A549 (cell line): ENCODE measurements around the gene HASPIN.

Experiments used
- CEBPB ChIP-seq, 2 experiments: fragments of >200 bp in 1 of 2; sonication (Bioruptor Twin) in 1 of 2; formaldehyde crosslinking in 1 of 2; IDR thresholded peaks; 2 replicates each; pipeline ENCODE4 v1.6.1; 2012 to 2016
- HOXA7 ChIP-seq: fragments of 250-450 bp; sonication (Bioruptor Pico); IDR thresholded peaks from 2 replicates; pipeline ENCODE4 v1.5.0; 2020; ENCODE audit warnings: mild to moderate bottlenecking, moderate library complexity
- MAFK ChIP-seq: fragments of 450-650 bp; IDR thresholded peaks from 2 replicates; pipeline ENCODE4 v1.6.1; 2014; ENCODE audit not compliant: partially characterized antibody
- NFE2L2 ChIP-seq: fragments of 150-350 bp; conservative IDR thresholded peaks from 2 replicates; pipeline ENCODE4 v1.6.1; 2014; ENCODE audit warnings: low read length
- NR3C1 ChIP-seq: fragments of >200 bp; sonication (Bioruptor Twin); formaldehyde crosslinking; IDR thresholded peaks from 3 replicates; pipeline ENCODE4 v1.6.1; 2017
- POLR2A ChIP-seq: IDR thresholded peaks from 2 replicates; pipeline ENCODE4 v1.6.1; 2012; ENCODE audit warnings: mild to moderate bottlenecking, low read length
- RAD21 ChIP-seq, 2 experiments: fragments of >200 bp in 1 of 2; sonication (Bioruptor Twin) in 1 of 2; formaldehyde crosslinking in 1 of 2; IDR thresholded peaks in 1 of 2; conservative IDR thresholded peaks in 1 of 2; 2 replicates in 1 of 2; 3 replicates in 1 of 2; pipeline ENCODE4 v1.6.1; 2012 to 2018; ENCODE audit warnings: inconsistent platforms in 1 of 2
- TF ChIP-seq, protein P1 (sequence below): fragments of >200 bp; sonication (Bioruptor Twin); formaldehyde crosslinking; IDR thresholded peaks from 3 replicates; pipeline ENCODE4 v1.5.1; 2016

- TF ChIP-seq, protein P1, sequence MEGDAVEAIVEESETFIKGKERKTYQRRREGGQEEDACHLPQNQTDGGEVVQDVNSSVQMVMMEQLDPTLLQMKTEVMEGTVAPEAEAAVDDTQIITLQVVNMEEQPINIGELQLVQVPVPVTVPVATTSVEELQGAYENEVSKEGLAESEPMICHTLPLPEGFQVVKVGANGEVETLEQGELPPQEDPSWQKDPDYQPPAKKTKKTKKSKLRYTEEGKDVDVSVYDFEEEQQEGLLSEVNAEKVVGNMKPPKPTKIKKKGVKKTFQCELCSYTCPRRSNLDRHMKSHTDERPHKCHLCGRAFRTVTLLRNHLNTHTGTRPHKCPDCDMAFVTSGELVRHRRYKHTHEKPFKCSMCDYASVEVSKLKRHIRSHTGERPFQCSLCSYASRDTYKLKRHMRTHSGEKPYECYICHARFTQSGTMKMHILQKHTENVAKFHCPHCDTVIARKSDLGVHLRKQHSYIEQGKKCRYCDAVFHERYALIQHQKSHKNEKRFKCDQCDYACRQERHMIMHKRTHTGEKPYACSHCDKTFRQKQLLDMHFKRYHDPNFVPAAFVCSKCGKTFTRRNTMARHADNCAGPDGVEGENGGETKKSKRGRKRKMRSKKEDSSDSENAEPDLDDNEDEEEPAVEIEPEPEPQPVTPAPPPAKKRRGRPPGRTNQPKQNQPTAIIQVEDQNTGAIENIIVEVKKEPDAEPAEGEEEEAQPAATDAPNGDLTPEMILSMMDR: no peak
- TF ChIP-seq POLR2A: no peak
- no peak for TF ChIP-seq CEBPB (IDR thresholded peaks at IDR 0.05)
- TF ChIP-seq RAD21 (conservative IDR thresholded peaks at IDR 0.05 in 1 of 2, IDR thresholded peaks at IDR 0.05 in 1 of 2): no peak
- no peak for TF ChIP-seq HOXA7 (CRISPR knock-in tag)
- TF ChIP-seq MAFK: no peak
- no peak for TF ChIP-seq NR3C1
- TF ChIP-seq NFE2L2: no peak
Observed at GRCh38 chr17:3724378-3725077, 825 bp downstream of the HASPIN start.
